HepG2 (cell line): Measurements from ENCODE around the gene ARCN1. TPM values are rescaled to one million over a fixed set of nuclear protein-coding genes. Genes with fewer than 3 reads are reported as not detected.
A peak's percentile ranks its signal among the peaks of the same experiment; 100 is the strongest.

Source experiments
- BHLHE40 ChIP-seq: IDR thresholded peaks from 2 replicates; pipeline ENCODE4 v1.6.1; 2011; ENCODE audit warnings: low read length, improper control_type of control experiment
- MAF1 ChIP-seq: sonication (generic); formaldehyde crosslinking; IDR thresholded peaks from 2 replicates; pipeline ENCODE4 v1.5.0; 2020; ENCODE audit warnings: missing genetic modification reagents, borderline replicate concordance
- MXI1 ChIP-seq: IDR thresholded peaks from 3 replicates; pipeline ENCODE4 v1.6.1; 2012; ENCODE audit warnings: low read depth, low read length, inconsistent platforms, borderline replicate concordance
- NFE2L1 ChIP-seq: sonication (generic); formaldehyde crosslinking; IDR thresholded peaks from 2 replicates; pipeline ENCODE4 v1.4.0; 2020; ENCODE audit warnings: missing genetic modification reagents, mild to moderate bottlenecking, borderline replicate concordance
- PAWR ChIP-seq: sonication (generic); formaldehyde crosslinking; IDR thresholded peaks from 2 replicates; pipeline ENCODE4 v1.4.0; 2020; ENCODE audit warnings: missing genetic modification reagents, mild to moderate bottlenecking, borderline replicate concordance
- PCBP1 ChIP-seq: fragments of 200-400 bp; formaldehyde crosslinking; IDR thresholded peaks from 2 replicates; pipeline ENCODE4 v1.6.1; 2017; ENCODE audit warnings: mild to moderate bottlenecking, low read depth, low read length, borderline replicate concordance
- RELA ChIP-seq: sonication (generic); formaldehyde crosslinking; IDR thresholded peaks from 2 replicates; pipeline ENCODE4 v1.4.0; 2020; ENCODE audit warnings: missing genetic modification reagents
- SP140L ChIP-seq: sonication (generic); formaldehyde crosslinking; IDR thresholded peaks from 2 replicates; pipeline ENCODE4 v1.4.0; 2020; ENCODE audit warnings: missing genetic modification reagents, borderline replicate concordance
- U2AF1 ChIP-seq: fragments of 200-400 bp; formaldehyde crosslinking; optimal IDR thresholded peaks from 2 replicates; pipeline ENCODE3; 2017; ENCODE audit warnings: mild to moderate bottlenecking, low read depth, low read length
- XRCC5 ChIP-seq: fragments of 200-400 bp; formaldehyde crosslinking; optimal IDR thresholded peaks from 2 replicates; pipeline ENCODE3; 2017; ENCODE audit warnings: mild to moderate bottlenecking, low read length
- ZFYVE20 ChIP-seq: sonication (generic); formaldehyde crosslinking; IDR thresholded peaks from 2 replicates; pipeline ENCODE4 v1.8.0; 2023; ENCODE audit warnings: low read depth, mild to moderate bottlenecking, moderate library complexity, missing genetic modification reagents, borderline replicate concordance
- ZNF343 ChIP-seq: sonication (generic); formaldehyde crosslinking; IDR thresholded peaks from 2 replicates; pipeline ENCODE4 v1.4.0; 2020; ENCODE audit warnings: mild to moderate bottlenecking, missing genetic modification reagents
- ZNF7 ChIP-seq: IDR thresholded peaks from 2 replicates; pipeline ENCODE4 v1.6.1; 2016; ENCODE audit warnings: missing biosample characterization, missing genetic modification reagents
- ZNF816 ChIP-seq: sonication (generic); formaldehyde crosslinking; IDR thresholded peaks from 2 replicates; pipeline ENCODE4 v1.8.0; 2022; ENCODE audit warnings: missing genetic modification reagents, mild to moderate bottlenecking, borderline replicate concordance
- polyA plus RNA-seq, 8 experiments: library from polyadenylated mRNA; depleted of rRNA in 3 of 8; stranded (reverse) in 7 of 8; unstranded in 1 of 8; fragments of >200 nt; fragmentation: Illumina TruSeq in 4 of 8; extraction: Trizol in 4 of 8; gene quantifications; 2 replicates each; pipeline versions ENCODE4 v1.2.1 to v1.2.3, GENCODE V29; 2011 to 2016; ENCODE audit warnings: low read depth in 4 of 8, missing spikeins in 1 of 8, mixed read lengths in 1 of 8; ENCODE audit not compliant: insufficient read depth in 1 of 8
- total RNA-seq, 5 experiments: library from RNA; depleted of rRNA; stranded (reverse); fragments of >200 nt; fragmentation: Illumina TruSeq; extraction: Trizol; gene quantifications; 2 replicates each; pipeline ENCODE4 v1.2.3, GENCODE V29; 2016; ENCODE audit warnings: low read depth in 1 of 5
- TF ChIP-seq, protein P1 (sequence below): sonication (generic); formaldehyde crosslinking; IDR thresholded peaks from 2 replicates; pipeline ENCODE4 v1.5.1; 2020; ENCODE audit warnings: mild to moderate bottlenecking, missing genetic modification reagents, borderline replicate concordance
- TF ChIP-seq, protein P2 (sequence below): IDR thresholded peaks from 2 replicates; pipeline ENCODE4 v1.6.1; 2016; ENCODE audit warnings: control low read depth
- TF ChIP-seq, protein P3 (sequence below): sonication (generic); formaldehyde crosslinking; IDR thresholded peaks from 2 replicates; pipeline ENCODE4 v1.8.1; 2023; ENCODE audit warnings: missing genetic modification reagents, mild to moderate bottlenecking, borderline replicate concordance
- TF ChIP-seq, protein P4 (sequence below): sonication (generic); formaldehyde crosslinking; IDR thresholded peaks from 2 replicates; pipeline ENCODE4 v1.5.0; 2020; ENCODE audit warnings: missing genetic modification reagents
- TF ChIP-seq, protein P5 (sequence below): sonication (generic); formaldehyde crosslinking; IDR thresholded peaks from 2 replicates; pipeline ENCODE4 v1.5.0; 2020; ENCODE audit warnings: mild to moderate bottlenecking, missing genetic modification reagents

ARCN1 gene
- total and polyA plus RNA-seq, 2 of the 13 experiments (the other 11 are each of a cell fraction or from before 2014, with no cell fraction given): 148 to 200 TPM

DNA sequence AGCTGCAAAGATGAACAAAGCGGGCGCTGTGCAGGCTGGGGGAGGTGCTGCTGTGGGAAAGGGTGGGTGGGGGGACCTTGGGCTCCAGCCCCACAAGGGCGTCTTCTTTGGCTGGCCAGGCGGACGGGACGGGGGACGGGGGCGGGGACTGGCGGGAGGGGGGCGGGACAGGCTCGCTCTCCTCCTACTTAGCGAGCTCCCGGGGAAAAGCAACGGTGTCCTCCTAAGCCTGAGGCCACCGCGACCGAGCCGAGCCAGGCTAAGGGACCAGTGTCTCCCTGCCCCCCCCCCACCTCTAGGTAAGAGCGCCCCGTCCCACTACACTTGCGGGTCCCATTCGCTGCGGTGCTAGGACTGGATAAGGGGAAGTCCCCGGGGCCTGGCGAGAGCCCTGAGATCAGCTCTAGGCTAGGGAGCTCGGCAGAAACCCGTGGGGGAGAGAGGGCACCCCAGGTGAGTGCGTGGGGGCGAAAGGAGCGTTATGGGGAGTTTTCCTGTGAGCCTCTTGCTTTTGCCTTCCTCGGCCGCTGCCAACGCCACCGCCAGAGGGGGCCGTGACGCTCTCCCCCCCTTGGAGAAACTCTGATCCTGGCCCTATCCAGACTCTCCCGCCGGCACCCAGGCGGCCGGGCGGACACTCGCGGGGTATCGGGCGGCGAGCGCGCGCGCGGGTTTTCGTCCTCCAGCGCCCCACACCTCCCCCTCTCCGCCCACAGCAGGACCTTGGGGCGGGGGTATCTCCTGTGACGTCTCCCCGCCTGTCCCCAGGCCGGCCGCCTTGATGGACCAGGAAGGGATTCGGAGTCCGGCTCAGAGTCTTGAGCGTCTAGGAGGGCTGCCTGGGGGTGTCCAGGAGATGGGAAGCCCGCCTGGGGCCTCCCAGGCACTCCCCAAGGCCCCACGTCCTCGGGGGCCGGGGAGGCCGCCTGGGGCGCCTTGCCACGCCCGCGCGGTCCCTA, 35.5 kb downstream of the ARCN1 start, which contains the start of gene PHLDB1 (continued):
- 0 out of 2 replicates have a peak, but pooled peaks have one; percentile 47 for TF ChIP-seq ZNF816 (CRISPR knock-in tag)
- TF ChIP-seq SP140L (CRISPR knock-in tag): no peak
- TF ChIP-seq, protein P1, sequence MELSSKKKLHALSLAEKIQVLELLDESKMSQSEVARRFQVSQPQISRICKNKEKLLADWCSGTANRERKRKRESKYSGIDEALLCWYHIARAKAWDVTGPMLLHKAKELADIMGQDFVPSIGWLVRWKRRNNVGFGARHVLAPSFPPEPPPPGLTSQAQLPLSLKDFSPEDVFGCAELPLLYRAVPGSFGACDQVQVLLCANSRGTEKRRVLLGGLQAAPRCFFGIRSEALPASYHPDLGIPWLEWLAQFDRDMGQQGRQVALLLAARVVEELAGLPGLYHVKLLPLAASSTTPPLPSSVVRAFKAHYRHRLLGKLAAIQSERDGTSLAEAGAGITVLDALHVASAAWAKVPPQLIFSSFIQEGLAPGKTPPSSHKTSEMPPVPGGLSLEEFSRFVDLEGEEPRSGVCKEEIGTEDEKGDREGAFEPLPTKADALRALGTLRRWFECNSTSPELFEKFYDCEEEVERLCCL (CRISPR knock-in tag): no peak
- TF ChIP-seq RELA (CRISPR knock-in tag): no peak
- TF ChIP-seq, protein P2, sequence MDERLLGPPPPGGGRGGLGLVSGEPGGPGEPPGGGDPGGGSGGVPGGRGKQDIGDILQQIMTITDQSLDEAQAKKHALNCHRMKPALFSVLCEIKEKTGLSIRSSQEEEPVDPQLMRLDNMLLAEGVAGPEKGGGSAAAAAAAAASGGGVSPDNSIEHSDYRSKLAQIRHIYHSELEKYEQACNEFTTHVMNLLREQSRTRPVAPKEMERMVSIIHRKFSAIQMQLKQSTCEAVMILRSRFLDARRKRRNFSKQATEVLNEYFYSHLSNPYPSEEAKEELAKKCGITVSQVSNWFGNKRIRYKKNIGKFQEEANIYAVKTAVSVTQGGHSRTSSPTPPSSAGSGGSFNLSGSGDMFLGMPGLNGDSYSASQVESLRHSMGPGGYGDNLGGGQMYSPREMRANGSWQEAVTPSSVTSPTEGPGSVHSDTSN (CRISPR knock-in tag): no peak
- TF ChIP-seq, protein P3, sequence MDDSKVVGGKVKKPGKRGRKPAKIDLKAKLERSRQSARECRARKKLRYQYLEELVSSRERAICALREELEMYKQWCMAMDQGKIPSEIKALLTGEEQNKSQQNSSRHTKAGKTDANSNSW: no peak
- TF ChIP-seq PAWR (CRISPR knock-in tag): no peak
- TF ChIP-seq, protein P4, sequence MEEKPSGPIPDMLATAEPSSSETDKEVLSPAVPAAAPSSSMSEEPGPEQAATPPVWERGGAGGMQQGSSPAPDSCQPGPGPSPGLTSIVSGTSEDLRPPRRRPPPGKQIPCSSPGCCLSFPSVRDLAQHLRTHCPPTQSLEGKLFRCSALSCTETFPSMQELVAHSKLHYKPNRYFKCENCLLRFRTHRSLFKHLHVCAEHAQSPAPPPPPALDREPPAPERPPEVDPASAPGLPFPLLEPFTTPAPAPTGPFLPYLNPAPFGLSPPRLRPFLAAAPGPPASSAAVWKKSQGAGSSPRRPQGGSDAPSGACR (CRISPR knock-in tag): no peak
- no peak for TF ChIP-seq ZNF343 (CRISPR knock-in tag)
- TF ChIP-seq BHLHE40: no peak
- TF ChIP-seq XRCC5: peak; percentile 52
- no peak for TF ChIP-seq U2AF1
- TF ChIP-seq MAF1: no peak
- TF ChIP-seq NFE2L1 (CRISPR knock-in tag): no peak
- TF ChIP-seq PCBP1: no peak
- TF ChIP-seq, protein P5, sequence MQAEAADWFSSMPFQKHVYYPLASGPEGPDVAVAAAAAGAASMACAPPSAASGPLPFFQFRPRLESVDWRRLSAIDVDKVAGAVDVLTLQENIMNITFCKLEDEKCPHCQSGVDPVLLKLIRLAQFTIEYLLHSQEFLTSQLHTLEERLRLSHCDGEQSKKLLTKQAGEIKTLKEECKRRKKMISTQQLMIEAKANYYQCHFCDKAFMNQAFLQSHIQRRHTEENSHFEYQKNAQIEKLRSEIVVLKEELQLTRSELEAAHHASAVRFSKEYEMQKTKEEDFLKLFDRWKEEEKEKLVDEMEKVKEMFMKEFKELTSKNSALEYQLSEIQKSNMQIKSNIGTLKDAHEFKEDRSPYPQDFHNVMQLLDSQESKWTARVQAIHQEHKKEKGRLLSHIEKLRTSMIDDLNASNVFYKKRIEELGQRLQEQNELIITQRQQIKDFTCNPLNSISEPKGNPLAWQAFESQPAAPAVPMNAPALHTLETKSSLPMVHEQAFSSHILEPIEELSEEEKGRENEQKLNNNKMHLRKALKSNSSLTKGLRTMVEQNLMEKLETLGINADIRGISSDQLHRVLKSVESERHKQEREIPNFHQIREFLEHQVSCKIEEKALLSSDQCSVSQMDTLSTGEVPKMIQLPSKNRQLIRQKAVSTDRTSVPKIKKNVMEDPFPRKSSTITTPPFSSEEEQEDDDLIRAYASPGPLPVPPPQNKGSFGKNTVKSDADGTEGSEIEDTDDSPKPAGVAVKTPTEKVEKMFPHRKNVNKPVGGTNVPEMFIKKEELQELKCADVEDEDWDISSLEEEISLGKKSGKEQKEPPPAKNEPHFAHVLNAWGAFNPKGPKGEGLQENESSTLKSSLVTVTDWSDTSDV (CRISPR knock-in tag): no peak
- TF ChIP-seq ZNF7 (CRISPR knock-in tag): no peak
- TF ChIP-seq MXI1: 0 out of 3 replicates have a peak, but pooled peaks have one; percentile 38
- no peak for TF ChIP-seq ZFYVE20 (CRISPR knock-in tag)
